PC-9 (cell line): ENCODE measurements around the gene POFUT2. TPM values are rescaled to one million over a fixed set of nuclear protein-coding genes. Genes with fewer than 3 reads are reported as not detected.

Experiments used
- BruUV-seq: library from RNA; stranded (reverse); fragments of 400-500 nt; replicated peaks from 2 replicates; lab custom pipeline; 2021; lab: Mats Ljungman, UMichigan
- CTCF ChIA-PET: fragments of 300-600 bp; sonication (Branson Sonifier 250); formaldehyde crosslinking; loops from one replicate; lab custom pipeline; 2022; ENCODE audit warnings: antibody characterized with exemption; lab: Charles Lee
- POLR2A ChIA-PET: fragments of 300-600 bp; sonication (Branson Sonifier 250); formaldehyde crosslinking; loops from one replicate; lab custom pipeline; 2022; ENCODE audit warnings: antibody characterized with exemption; ENCODE audit not compliant: unreplicated experiment; lab: Charles Lee
- DNase-seq, 2 experiments: peaks; one replicate each; pipeline versions ENCODE4 v3.0.0 to v3.0.0-alpha.2; 2015 to 2022; ENCODE audit warnings: mixed read lengths in 1 of 2
- H2AFZ ChIP-seq: fragments of 200-600 bp; sonication (generic); 2 replicates; pipeline ENCODE4 v1.8.1; 2017; ENCODE audit warnings: antibody characterized with exemption
- H3F3A ChIP-seq: fragments of 200-600 bp; sonication (generic); 2 replicates; pipeline ENCODE4 v1.8.1; 2017; ENCODE audit warnings: antibody characterized with exemption, mild to moderate bottlenecking, low read depth; ENCODE audit not compliant: insufficient read depth
- H3K27ac ChIP-seq: fragments of 200-600 bp; sonication (generic); 2 replicates; pipeline ENCODE4 v1.6.1; 2016; ENCODE audit warnings: mixed run types
- H3K27me3 ChIP-seq: fragments of 200-600 bp; sonication (generic); 2 replicates; pipeline ENCODE4 v1.6.1; 2016; ENCODE audit warnings: low read depth, mixed run types; ENCODE audit not compliant: insufficient read depth
- H3K36me3 ChIP-seq: fragments of 200-600 bp; sonication (generic); 2 replicates; pipeline ENCODE4 v1.6.1; 2016; ENCODE audit warnings: low read depth, mixed run types
- H3K4me1 ChIP-seq: fragments of 200-600 bp; sonication (generic); replicated peaks from 2 replicates; pipeline ENCODE4 v1.6.1; 2016; ENCODE audit warnings: mixed run types; ENCODE audit not compliant: insufficient read depth
- H3K4me2 ChIP-seq: fragments of 200-600 bp; sonication (generic); 2 replicates; pipeline ENCODE4 v1.6.1; 2017; ENCODE audit warnings: mixed run types
- H3K4me3 ChIP-seq: fragments of 200-600 bp; sonication (generic); 2 replicates; pipeline ENCODE4 v1.6.1; 2016; ENCODE audit warnings: mixed run types
- H3K79me2 ChIP-seq: fragments of 200-600 bp; sonication (generic); 2 replicates; pipeline ENCODE4 v1.6.1; 2017; ENCODE audit warnings: low read depth, mixed run types
- H3K9me2 ChIP-seq: fragments of 200-600 bp; sonication (generic); 2 replicates; pipeline ENCODE4 v1.8.1; 2017; ENCODE audit warnings: mild to moderate bottlenecking; ENCODE audit not compliant: insufficient read depth
- H3K9me3 ChIP-seq: fragments of 200-600 bp; sonication (generic); 2 replicates; pipeline ENCODE4 v1.8.1; 2016; ENCODE audit warnings: low read depth; ENCODE audit not compliant: insufficient read depth
- H4K20me1 ChIP-seq: fragments of 200-600 bp; sonication (generic); 2 replicates; pipeline ENCODE4 v1.8.1; 2017; ENCODE audit not compliant: insufficient read depth
- CTCF ChIP-seq: fragments of 200-600 bp; sonication (generic); conservative IDR thresholded peaks from 2 replicates; pipeline ENCODE4 v1.6.1; 2017; ENCODE audit warnings: mixed run types, antibody characterized with exemption, mild to moderate bottlenecking, moderate library complexity
- EZH2 ChIP-seq: fragments of 200-600 bp; sonication (generic); IDR thresholded peaks from 2 replicates; pipeline ENCODE4 v1.8.0; 2017; ENCODE audit warnings: antibody characterized with exemption, low read depth
- intact Hi-C: fragments of 100-400 bp; cut with micrococcal nuclease; formaldehyde crosslinking; loops from one replicate; pipeline ENCODE4 v1.10.0; 2022; ENCODE audit not compliant: unreplicated experiment
- total RNA-seq: library from RNA; stranded (reverse); gene quantifications from 2 replicates; pipeline ENCODE4 v1.2.3, GENCODE V29; 2021

POFUT2 gene
- total RNA-seq, 1 experiment from 2014 or later: 32.6 TPM

GRCh38 chr21:45250914-45251634 lies 36.6 kb downstream of the POFUT2 start:
- H3K27ac ChIP-seq: no peak overlapping the region
- H3K4me3 ChIP-seq: no peak overlapping the region
- H2AFZ ChIP-seq: no peak overlapping the region
- H3F3A ChIP-seq: no peaks in the 10 kb centered on the region
- H4K20me1 ChIP-seq: no peaks in the 10 kb centered on the region; the same call in 1 of the 2 replicates
- BruUV-seq: no TSS peak
- intact Hi-C loops: no loop called here
- peaks cover 17% of the 10 kb centered on the region for H3K27me3 ChIP-seq
- H3K36me3 ChIP-seq: no peaks in the 10 kb centered on the region
- H3K9me3 ChIP-seq: no peaks in the 10 kb centered on the region
- no peaks in the 10 kb centered on the region for H3K9me2 ChIP-seq
- H3K4me2 ChIP-seq: no peak overlapping the region
- DNase-seq: no peak
- H3K79me2 ChIP-seq: no peaks in the 10 kb centered on the region
- CTCF ChIA-PET: no interaction called here
- POLR2A ChIA-PET: no interaction called here
- TF ChIP-seq EZH2 (no peak), CTCF (no peak)
- no peaks in the 10 kb centered on the region for H3K4me1 ChIP-seq

DNA sequence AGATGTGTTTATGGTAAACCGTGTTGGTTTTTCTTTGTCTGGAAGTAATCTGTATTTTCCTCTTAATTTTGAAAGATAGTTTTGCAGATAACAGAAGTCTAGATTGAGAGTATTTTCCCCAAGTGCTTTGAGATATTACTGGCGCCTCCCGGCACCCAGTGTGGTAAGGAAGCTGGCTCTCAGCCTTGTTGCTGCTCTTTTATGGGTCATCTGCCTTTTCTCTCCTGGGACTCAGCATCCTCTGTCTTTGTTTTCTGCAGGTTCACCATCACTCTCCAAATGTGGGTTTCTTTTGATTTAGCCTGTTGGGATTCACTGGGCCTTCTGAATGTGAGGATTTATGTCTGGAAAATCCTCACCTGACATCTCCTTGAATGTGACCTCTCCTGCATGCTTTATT lies 37.4 kb downstream of the POFUT2 start:
- no peaks in the 10 kb centered on the region for H3F3A ChIP-seq
- H3K9me2 ChIP-seq: no peaks in the 10 kb centered on the region
- CTCF ChIA-PET: no interaction called here
- H3K4me3 ChIP-seq: no peak overlapping the region
- H4K20me1 ChIP-seq: no peaks in the 10 kb centered on the region; the same call in 1 of the 2 replicates
- TF ChIP-seq EZH2: no peak
- TF ChIP-seq CTCF: no peak
- H3K36me3 ChIP-seq: no peaks in the 10 kb centered on the region
- no peaks in the 10 kb centered on the region for H3K4me1 ChIP-seq
- intact Hi-C loops: no loop called here
- H2AFZ ChIP-seq: no peak overlapping the region
- no peak overlapping the region for H3K4me2 ChIP-seq
- no peak for DNase-seq
- H3K27ac ChIP-seq: no peak overlapping the region
- POLR2A ChIA-PET: no interaction called here
- BruUV-seq: no TSS peak
- no peaks in the 10 kb centered on the region for H3K9me3 ChIP-seq
- no peaks in the 10 kb centered on the region for H3K79me2 ChIP-seq
- H3K27me3 ChIP-seq: peaks cover 13% of the 10 kb centered on the region

DNA sequence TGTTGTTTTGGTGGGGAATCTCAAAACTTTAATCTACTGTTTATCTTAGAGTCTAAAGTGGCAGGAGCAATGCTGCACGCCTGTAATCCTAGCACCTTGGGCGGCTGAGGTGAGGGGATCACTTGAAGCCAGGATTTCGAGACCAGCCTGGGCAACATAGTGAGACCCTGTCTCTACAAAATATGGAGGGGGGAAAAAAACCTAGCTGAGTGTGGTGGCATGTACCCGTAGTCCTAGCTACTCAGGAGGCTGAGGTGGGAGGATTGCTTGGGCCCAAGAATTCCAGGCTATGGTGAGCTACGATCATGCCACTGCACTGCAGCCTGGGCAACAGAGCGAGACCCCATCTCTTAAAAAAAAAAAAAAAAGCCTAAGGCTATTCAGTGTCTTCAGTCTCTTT lies 38.1 kb downstream of the POFUT2 start:
- H3K9me3 ChIP-seq: no peaks in the 10 kb centered on the region
- intact Hi-C loops: loop anchor here (10.0 kb wide), 1 partner anchor 105 kb away; no protein-coding TSS in a partner anchor
- no peaks in the 10 kb centered on the region for H3K9me2 ChIP-seq
- H3K27me3 ChIP-seq: peaks cover 13% of the 10 kb centered on the region
- H3K4me3 ChIP-seq: no peak overlapping the region
- no peaks in the 10 kb centered on the region; the same call in 1 of the 2 replicates for H4K20me1 ChIP-seq
- no peaks in the 10 kb centered on the region for H3F3A ChIP-seq
- H3K27ac ChIP-seq: no peak overlapping the region
- no peaks in the 10 kb centered on the region for H3K79me2 ChIP-seq
- no peak overlapping the region for H3K4me2 ChIP-seq
- no TSS peak for BruUV-seq
- no peak for TF ChIP-seq CTCF
- no peak for TF ChIP-seq EZH2
- ChIA-PET CTCF (no interaction called here), POLR2A (no interaction called here)
- H3K4me1 ChIP-seq: no peaks in the 10 kb centered on the region
- H3K36me3 ChIP-seq: no peaks in the 10 kb centered on the region
- DNase-seq: no peak
- H2AFZ ChIP-seq: no peak overlapping the region
